ENCODE measurements around the gene MAF.

MAF gene

DNA sequence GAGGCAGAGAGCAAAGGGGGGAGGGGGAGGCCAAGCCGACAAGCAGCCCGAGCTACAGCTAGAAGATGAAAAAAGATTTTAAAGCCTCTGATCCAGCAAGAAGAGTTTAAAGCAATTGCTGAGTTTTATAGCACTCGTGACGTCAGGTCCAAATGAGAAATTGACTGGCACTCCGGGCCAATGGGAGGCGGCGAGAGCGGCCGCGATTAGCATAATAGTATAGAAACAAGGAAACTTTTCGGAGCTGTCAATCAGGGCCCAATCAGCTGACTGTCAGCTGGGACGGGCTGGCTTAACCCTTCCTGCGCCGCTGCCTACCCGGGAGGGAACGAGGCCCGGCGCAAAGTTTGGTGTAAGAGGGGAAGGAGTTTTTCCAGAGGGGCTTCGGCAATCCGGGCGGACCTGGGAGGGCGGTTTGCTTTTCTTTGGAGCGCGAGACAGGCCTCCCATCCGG, at the start of gene MAF:
TSS of gene MAF (minus strand) at position 100 of the 454 bp plus-strand sequence. CDS start 835 bp downstream, outside the sequence.
- DNase-seq: no peak

GRCh38 chr16:79648826-79649225, 48.3 kb upstream of the MAF start:
- DNase-seq: no peak

GRCh38 chr16:79647586-79647985, 47.0 kb upstream of the MAF start:
- no peak for DNase-seq

DNA sequence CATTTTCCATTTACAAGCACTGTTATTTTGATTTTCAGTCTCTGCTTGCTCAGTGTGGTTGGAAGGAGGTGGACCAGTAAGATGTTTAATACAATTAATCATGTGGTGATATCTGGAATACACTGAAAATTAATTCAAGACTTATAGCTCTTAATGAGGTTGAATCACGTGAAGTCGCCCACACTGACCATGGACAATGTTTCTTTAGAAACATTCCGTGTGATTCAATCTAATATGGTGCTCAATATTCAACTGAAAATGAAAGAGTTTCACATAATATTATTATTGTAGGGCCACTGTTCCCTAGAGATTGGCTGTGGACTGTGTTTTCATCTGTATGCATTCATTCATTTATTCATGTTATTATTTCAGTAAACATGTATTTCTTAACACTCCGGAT, 45.2 kb upstream of the MAF start:
- no peak for DNase-seq

GRCh38 chr16:79644971-79645667, 44.6 kb upstream of the MAF start:
- DNase-seq: no peak

GRCh38 chr16:79642652-79643051, 42.1 kb upstream of the MAF start:
- no peak for DNase-seq

GRCh38 chr16:79640513-79641360, 40.2 kb upstream of the MAF start:
- no peak for DNase-seq

DNA sequence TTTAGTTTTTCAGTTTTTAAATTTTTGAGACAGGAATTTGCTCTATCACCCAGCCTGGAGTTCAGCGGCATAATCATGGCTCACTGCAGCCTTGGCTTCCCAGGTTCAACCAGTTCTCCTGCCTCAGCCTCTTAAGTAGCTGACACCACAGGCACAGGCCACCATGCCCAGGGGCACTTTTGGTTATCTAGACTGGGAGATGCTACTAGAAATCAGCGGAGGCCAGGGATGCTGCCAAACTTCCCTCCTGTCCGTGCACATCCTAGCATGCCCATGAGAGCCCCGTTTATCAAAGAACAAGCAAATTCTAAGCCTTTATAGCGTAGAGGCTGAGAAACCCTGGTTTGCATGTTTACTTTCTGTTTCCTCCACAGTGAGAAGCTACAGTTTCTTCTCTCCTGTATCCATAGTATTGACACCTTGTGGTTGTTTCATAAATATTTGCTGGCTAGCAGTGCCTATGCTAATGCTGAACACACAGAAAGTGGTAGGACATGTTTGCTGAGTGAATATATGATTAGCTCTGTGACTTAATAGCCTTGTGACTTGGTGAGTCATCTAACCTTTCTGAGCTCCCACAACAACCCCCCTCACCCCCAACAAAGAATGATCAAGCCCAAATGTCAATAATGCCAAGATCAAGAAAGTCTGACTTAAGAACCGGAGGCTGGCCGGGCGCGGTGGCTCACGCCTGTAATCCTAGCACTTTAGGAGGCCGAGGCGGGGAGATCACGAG, 39.2 kb upstream of the MAF start:
- no peak for DNase-seq

- no peak for DNase-seq
Measured at GRCh38 chr16:79638386-79638785, 37.8 kb upstream of the MAF start.

- DNase-seq: no peak
Measured at GRCh38 chr16:79635488-79635887, 35.0 kb upstream of the MAF start.

DNA sequence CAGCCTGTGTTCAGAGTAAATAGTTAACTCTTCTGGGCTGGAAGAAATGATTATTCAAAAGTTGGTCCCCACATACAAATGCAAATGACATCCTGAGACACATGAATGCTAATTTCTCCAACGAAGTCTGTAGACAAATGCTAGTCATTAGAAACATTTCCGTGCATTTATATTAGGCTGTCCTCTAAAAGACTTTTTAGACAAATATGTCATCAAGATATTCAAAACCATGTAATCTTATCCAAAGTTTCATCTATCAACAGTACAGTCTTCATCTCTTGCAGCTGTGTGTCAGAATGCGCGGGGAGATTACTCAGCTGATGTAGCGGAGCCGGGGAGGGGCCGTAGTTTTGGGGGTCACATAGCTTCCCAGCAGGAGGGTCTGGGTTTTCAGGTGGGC, 33.8 kb upstream of the MAF start:
- no peak for DNase-seq

DNA sequence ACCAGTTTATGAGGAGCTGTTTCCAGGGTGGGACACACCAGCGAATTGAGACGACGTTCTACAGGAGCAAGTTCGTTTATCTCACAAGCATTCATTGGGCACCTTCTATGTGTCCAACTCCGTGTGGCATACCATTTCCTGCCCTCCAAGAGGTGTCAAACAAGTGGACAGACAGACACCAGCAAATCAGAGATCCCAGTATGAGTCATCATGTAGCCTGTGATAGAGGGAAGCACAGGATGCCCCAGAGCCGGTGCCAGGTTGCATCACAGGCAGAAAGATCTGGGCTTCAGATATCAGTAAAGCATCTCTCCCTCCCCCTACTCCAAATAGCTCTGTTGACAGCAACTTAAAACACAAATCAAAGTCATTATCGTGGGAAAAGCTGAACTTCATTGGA, 31.8 kb upstream of the MAF start:
- no peak for DNase-seq

DNA sequence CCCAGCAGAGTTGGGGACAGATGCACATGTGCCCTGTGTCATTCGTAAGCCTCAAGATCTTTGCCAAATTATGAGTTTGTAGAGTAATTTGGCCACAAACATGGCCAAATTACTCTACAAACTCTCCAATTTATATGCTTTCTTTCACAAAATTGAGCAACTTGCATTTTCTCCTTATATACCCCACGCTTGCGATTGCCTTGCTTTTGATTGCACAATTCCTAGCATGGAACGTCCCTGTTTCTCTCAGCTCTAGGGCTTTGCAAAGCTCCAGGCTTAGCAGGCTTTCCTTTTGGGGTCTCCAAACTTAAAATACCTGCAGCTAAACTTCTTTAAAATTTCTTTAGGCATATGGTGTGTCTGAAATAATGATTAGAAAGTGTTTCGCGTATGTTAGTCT, 28.5 kb upstream of the MAF start:
- DNase-seq: no peak

GRCh38 chr16:79628501-79628975, 28.0 kb upstream of the MAF start:
- no peak for DNase-seq

GRCh38 chr16:79627092-79627491, 26.6 kb upstream of the MAF start:
- DNase-seq: no peak

GRCh38 chr16:79625738-79626137, 25.2 kb upstream of the MAF start:
- no peak for DNase-seq

DNA sequence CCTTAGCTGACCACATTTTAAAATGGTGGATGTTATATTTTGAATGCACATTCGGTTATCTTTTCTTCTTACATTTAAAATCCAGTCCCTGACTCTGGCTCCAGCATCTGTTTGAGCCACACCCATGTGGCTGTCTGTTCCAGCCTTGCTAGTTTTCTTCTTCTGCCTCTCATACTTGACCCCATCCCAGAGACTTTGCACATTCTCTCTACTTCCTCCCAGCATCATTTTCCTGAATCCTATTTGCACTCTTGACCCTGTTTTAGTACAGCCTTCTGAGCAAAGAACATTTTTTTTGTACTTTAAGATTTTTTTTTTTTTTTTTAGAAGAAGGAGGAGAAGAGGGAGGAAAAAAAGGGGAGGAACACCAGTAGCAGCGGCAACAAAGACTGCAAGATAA, 23.3 kb upstream of the MAF start:
- DNase-seq: no peak

GRCh38 chr16:79623062-79623461, 22.5 kb upstream of the MAF start:
- DNase-seq: no peak

DNA sequence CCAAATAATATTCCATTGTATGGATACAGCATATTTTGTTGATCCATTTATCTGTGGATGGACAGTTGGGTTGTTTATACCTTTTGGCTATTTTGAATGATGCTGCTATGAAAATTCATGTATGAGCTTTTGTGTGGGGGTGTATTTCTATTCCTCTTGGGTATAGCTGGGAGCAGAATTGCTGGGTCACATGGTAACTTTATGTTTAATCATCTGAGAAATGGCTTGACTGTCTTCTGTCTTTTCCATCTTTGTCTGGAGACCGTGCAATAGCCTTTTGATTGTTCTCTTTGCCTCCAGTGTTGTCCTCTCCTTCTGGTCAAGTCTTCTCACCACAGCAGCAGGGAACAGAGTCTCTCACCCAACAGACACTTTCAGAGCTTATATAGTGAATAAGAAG, 20.5 kb upstream of the MAF start:
- no peak for DNase-seq

- no peak for DNase-seq
Measured at GRCh38 chr16:79618692-79619050, 18.1 kb upstream of the MAF start.

DNA sequence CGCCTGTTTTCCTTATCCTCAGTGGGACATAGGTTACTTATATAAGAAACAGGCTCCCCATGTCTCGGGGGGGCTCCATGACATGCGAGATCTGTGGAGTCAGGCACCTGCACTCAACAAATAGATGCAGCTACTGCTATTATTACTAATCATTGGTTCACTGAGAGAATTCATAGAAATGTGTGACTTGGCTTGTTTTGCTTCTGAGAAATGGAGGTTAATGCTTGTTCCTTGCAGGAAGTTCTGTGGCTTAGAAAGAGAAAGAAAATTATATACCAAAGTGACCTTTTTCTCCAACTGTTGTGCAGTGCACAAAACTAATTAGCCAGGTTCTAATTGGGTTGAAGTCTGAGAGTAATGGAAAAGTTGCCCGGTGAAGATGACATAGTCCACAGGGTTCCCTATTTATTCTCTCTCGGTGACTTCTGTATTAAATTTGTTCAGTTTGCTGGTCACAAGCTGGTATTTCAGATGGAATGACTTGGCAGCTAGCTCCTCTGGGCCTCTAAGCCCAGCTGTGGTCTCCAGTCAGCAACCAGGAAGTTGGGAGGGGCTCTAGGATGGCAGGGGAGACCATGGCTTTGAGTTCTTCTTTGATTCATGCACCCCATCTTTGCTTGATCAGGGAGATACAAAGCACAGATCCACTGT, 17.6 kb upstream of the MAF start:
- DNase-seq: no peak

GRCh38 chr16:79613009-79613408, 12.5 kb upstream of the MAF start:
- no peak for DNase-seq

GRCh38 chr16:79612207-79612606, 11.7 kb upstream of the MAF start:
- no peak for DNase-seq
